H4 (cell line): Measurements from ENCODE around the gene RPL27A. TPM values are rescaled to one million over a fixed set of nuclear protein-coding genes. Genes with fewer than 3 reads are reported as not detected.

Experiments used
- DNase-seq: peaks from one replicate; pipeline ENCODE4 v3.0.0-alpha.2; 2015; ENCODE audit warnings: low spot score
- total RNA-seq: library from RNA; depleted of rRNA; stranded (reverse); fragments of >200 nt; shearing (Covaris generic); gene quantifications from 2 replicates; pipeline ENCODE4 v1.2.3, GENCODE V29; 2014; rRNA removed

RPL27A gene
- total RNA-seq, 1 experiment from 2014 or later: 1,580 TPM

- DNase-seq: no peak
Observed at GRCh38 chr11:8720868-8721608, 38.4 kb downstream of the RPL27A start.

- no peak for DNase-seq
Observed at GRCh38 chr11:8721609-8722500, 39.3 kb downstream of the RPL27A start.

- no peak for DNase-seq
Observed at GRCh38 chr11:8722809-8723208, 40.2 kb downstream of the RPL27A start.

GRCh38 chr11:8723711-8724110, 41.1 kb downstream of the RPL27A start:
- no peak for DNase-seq

GRCh38 chr11:8724682-8725081, 42.1 kb downstream of the RPL27A start:
- DNase-seq: no peak

GRCh38 chr11:8726395-8726794, 43.8 kb downstream of the RPL27A start:
- DNase-seq: no peak

- no peak for DNase-seq
Observed at GRCh38 chr11:8728563-8728962, 46.0 kb downstream of the RPL27A start.

- DNase-seq: no peak
Observed at GRCh38 chr11:8729067-8729466, 46.5 kb downstream of the RPL27A start.

- DNase-seq: no peak
Observed at GRCh38 chr11:8729837-8730696, 47.5 kb downstream of the RPL27A start.

- DNase-seq: no peak
Observed at GRCh38 chr11:8730697-8731020, 48.1 kb downstream of the RPL27A start.

GRCh38 chr11:8731647-8732323, 49.2 kb downstream of the RPL27A start:
- no peak for DNase-seq

- no peak for DNase-seq
Observed at GRCh38 chr11:8732324-8732670, 49.7 kb downstream of the RPL27A start.

GRCh38 chr11:8732748-8733241, 50.2 kb downstream of the RPL27A start:
- DNase-seq: peak; percentile 72

- no peak for DNase-seq
Observed at GRCh38 chr11:8733852-8734251, 51.3 kb downstream of the RPL27A start.

GRCh38 chr11:8735094-8735493, 52.5 kb downstream of the RPL27A start:
- DNase-seq: no peak

- no peak for DNase-seq
Observed at GRCh38 chr11:8739309-8739793, 56.8 kb downstream of the RPL27A start.

Other genes starting within 250 kb of the RPL27A start
- gene STK33, start 88.6 kb upstream of the RPL27A start, total RNA-seq: 8.1 and 10.9 TPM in 2 replicates
- 1.8 and 3.4 TPM in 2 replicates for gene TRIM66, start 127 bp upstream of the RPL27A start, total RNA-seq
- 51.1 and 52.7 TPM in 2 replicates for gene AKIP1, start 228.4 kb downstream of the RPL27A start, total RNA-seq